NCI-H2107 treated with DMSO at 0.1 percent for 48 hours (cell line): ENCODE measurements around the gene DUSP7.

Experiments used
- DNase-seq: peaks from one replicate; lab custom pipeline; 2025; ENCODE audit not compliant: unreplicated experiment; lab: John Stamatoyannopoulos, UW

Gene DUSP7, protein sequence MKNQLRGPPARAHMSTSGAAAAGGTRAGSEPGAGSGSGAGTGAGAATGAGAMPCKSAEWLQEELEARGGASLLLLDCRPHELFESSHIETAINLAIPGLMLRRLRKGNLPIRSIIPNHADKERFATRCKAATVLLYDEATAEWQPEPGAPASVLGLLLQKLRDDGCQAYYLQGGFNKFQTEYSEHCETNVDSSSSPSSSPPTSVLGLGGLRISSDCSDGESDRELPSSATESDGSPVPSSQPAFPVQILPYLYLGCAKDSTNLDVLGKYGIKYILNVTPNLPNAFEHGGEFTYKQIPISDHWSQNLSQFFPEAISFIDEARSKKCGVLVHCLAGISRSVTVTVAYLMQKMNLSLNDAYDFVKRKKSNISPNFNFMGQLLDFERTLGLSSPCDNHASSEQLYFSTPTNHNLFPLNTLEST

GRCh38 chr3:52056521-52056967 lies at the start of gene DUSP7:
DUSP7 (minus strand) TSS chr3:52056571; CDS start chr3:52056366, 205 bp downstream.
- DNase-seq, result no peak

GRCh38 chr3:52104684-52105640 lies 48.6 kb upstream of the DUSP7 start:
- DNase-seq, result no peak

GRCh38 chr3:52102934-52103333 lies 46.6 kb upstream of the DUSP7 start:
- DNase-seq, result no peak

GRCh38 chr3:52099001-52099401 lies 42.6 kb upstream of the DUSP7 start:
- DNase-seq, result no peak

DNA sequence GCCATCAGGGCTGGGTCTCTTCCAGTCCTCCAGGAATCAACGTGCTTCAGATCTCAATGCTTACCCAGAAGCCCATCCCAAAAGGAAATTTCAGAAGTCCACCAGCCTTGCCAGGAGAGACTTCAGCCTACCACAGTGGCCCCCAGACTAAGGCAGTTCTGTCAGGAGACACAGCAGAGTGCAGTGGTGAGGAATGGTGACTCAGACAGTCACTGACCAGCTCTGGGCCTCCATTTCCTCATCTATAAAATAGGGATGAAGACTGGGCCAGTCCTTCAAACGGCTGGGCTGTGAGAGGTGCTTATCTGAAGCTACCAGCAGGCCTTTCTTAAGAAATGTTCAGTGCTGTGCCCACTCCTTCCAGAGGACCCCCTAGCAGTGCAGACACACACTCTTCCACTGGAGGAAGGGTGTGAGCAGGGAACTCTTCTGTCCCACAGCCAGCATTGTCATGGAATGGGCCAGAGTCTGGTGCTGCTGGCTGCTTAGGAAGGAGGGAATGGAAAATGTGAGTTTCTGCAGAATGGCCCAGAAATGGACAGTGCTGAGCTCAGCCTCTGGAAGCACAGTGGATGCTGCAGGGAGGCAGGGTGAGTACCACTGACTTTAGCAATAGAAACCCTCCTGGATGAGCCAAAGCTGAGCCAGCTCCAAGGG lies 41.6 kb upstream of the DUSP7 start:
- DNase-seq, result no peak

DNA sequence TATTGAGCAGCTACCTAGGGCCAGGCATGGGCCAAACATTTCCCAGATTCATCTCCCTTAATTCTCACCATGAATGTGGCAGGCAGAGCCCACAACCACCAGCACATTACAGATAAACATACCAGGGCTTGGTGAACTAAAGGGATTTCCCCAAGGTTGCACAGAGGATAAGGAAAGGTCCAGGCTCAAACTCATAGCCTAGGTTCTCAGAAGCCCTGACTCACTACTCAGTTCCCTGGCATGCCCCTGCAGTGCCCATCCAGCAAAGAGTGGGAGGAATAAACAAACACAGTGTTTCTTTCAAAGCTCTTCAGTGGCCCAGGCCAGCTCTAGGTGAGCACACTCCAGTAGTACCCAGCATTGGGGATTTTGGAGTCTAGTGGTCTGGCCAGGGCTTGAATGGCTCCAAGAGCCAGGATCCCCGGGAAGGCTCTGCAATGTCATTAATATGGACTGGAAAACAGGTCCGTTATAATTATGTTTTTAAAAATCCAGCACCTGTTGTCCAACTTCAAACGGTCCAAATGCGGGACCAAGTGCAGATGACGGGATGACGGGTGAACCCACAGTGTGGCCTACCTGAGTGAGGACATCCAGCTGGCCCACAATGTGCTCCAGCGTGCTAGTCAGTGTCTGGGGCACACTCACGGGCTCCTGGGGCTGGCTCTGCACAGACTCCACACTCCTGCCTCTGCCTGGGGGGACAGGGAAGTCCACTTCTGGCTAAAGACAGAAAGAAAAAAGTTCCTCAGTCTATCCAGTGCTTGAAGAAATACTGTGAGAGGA lies 39.8 kb upstream of the DUSP7 start:
- DNase-seq, result no peak

DNA sequence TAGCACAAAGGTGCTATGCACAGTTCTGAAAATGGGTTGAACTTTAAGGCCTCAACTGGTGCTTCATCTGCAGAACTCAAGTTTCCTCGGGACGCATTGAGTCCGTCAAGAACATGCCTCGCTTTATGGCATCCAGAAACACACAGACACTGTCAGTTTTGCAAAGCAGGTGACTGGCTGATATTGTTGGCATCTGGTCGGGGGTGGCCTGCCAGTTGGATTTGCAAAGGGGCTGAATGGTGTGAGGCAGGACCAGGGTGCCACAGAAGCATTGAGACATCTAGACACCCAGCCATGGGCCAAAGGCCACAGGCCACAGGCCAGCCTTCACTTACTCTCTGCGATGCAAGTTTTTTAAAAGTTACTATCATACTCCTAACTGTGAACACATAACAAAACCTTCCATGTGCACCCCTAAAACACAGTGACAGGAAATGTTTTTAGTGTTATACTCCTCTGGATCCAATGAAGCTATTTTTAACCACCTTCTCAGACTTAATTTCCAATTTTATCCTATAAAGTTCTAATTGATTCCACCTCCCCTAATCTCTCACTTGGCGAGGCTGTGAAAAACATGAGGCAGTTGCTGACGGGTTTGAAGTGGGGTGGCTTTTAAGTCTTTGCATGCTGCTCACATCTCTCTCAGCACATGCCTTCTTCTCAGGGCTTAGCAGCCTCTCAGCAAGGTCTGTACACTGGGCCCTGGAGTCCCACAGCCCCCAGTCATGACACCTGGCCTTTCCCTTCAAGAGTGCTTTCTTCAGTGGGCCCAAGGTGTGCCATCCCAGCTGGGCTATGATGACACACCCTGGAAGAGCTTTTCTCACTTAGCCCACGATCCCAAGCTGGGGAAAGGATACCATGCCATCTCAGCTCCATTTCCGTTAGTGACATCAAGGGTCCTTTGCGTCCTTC lies 38.5 kb upstream of the DUSP7 start:
- DNase-seq, result no peak

- no peak for DNase-seq
Observed at GRCh38 chr3:52093756-52094545, 37.6 kb upstream of the DUSP7 start.

DNA sequence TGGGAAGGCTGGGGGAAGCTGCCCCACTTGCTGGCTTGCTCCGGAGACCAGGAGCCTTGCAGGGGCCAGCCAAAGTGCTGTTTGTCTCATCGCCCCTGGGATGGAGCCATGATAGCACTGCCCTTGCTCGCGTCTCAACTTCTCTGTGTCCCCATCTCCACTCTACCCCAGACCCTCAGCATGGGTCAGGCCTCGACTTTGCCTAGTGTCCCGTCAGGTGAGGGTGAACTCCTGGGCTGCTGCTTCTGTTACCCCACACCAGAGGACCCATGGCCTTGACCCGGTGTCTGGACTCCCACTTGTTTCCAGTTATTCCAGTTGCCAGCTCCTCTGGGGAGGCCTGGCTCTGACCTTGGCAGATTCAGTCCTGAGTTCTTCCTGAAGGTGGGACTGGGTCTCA lies 36.5 kb upstream of the DUSP7 start:
- DNase-seq, result no peak

- DNase-seq, result no peak
Observed at GRCh38 chr3:52092271-52092660, 35.9 kb upstream of the DUSP7 start.

DNA sequence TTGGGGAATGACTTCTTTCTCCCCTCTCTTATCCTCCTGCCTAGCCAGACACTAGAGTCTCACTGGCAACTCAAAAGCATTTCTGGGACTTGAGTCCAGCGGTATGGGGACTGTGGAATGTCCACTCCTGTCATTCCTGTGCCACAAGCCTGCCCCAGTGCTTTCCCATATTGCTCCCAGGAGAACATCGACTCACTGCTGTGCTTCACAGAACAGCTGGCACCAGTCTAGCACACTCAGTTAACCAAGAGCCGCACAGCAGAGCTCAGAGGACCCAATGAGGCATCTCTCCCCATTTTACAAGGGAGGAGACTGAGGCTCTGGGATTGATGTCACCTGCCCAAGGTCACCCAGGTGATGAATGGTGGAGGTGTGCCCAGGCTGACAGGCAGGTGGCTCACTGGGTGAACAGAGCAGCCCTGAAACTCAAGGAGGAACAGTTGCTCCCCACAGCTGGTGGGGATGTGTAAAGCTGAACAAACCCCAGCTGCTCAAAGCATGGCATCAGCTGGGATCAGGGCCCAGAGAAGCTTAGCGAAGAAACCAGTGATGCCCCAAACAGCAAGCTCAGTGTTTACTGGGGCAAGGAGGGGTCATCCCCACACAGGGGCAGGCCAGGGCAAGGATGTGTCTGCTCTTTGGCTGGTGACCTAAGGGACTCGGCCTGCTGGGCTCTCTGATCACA lies 35.4 kb upstream of the DUSP7 start:
- DNase-seq, result no peak

- no peak for DNase-seq
Observed at GRCh38 chr3:52090933-52091468, 34.6 kb upstream of the DUSP7 start.

- DNase-seq, result no peak
Observed at GRCh38 chr3:52090131-52090932, 34.0 kb upstream of the DUSP7 start.

GRCh38 chr3:52089691-52090090 lies 33.3 kb upstream of the DUSP7 start:
- no peak for DNase-seq

GRCh38 chr3:52088445-52089367 lies 32.3 kb upstream of the DUSP7 start:
- no peak for DNase-seq

- DNase-seq, result no peak
Observed at GRCh38 chr3:52087731-52088130, 31.4 kb upstream of the DUSP7 start.
